B cell (primary cell): ENCODE data around the gene EPG5.

Source experiments
- EZH2 ChIP-seq: IDR thresholded peaks from 2 replicates; pipeline ENCODE4 v1.6.1; 2012; ENCODE audit warnings: borderline replicate concordance, low read depth, mild to moderate bottlenecking, moderate library complexity, low read length; ENCODE audit not compliant: insufficient read depth, poor library complexity, severe bottlenecking
- TF ChIP-seq, protein P1 (sequence below): fragments of 200-600 bp; IDR thresholded peaks from one replicate; pipeline ENCODE4 v1.8.0; 2022; ENCODE audit warnings: antibody characterized with exemption, mild to moderate bottlenecking

DNA sequence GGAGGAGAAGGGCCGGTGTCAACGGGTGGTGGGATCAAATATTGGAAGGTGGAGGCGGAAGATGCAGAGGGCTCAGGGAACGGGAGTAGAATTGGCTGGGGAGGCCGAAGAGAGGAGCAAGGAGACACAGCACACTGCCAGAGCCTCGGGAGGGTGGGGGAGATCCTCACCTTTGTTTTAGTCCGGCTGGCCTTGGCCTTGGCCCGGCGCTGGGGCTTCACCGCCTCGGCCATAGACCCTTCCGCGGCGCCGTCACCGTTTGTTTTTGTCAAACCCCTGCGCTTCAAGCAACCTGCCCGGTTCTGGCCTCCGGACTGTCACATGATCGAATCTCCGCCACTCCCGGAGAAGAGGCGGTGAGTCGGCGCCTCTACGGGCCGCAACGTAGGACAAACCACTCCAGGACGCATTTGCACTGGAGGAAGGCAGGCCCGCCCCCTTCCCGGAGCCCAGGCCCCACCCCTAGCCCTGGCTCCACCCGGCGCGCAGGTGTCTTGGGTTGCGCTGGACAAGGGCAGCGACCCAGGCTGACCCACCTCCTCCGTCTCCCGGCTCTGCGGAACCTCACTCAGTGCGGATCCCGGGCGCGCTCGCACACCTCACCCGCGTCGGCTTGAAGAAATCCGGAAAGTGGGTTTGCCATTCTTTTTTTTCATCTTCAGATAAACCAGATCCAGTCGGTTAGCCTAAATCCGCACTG is at the start of gene EPG5:
- TF ChIP-seq, protein P1, sequence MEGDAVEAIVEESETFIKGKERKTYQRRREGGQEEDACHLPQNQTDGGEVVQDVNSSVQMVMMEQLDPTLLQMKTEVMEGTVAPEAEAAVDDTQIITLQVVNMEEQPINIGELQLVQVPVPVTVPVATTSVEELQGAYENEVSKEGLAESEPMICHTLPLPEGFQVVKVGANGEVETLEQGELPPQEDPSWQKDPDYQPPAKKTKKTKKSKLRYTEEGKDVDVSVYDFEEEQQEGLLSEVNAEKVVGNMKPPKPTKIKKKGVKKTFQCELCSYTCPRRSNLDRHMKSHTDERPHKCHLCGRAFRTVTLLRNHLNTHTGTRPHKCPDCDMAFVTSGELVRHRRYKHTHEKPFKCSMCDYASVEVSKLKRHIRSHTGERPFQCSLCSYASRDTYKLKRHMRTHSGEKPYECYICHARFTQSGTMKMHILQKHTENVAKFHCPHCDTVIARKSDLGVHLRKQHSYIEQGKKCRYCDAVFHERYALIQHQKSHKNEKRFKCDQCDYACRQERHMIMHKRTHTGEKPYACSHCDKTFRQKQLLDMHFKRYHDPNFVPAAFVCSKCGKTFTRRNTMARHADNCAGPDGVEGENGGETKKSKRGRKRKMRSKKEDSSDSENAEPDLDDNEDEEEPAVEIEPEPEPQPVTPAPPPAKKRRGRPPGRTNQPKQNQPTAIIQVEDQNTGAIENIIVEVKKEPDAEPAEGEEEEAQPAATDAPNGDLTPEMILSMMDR, result no peak
- TF ChIP-seq EZH2, result no peak
